HG03354 (cell line): ENCODE data around the gene AJAP1.

Experiments
- ATAC-seq: cut with Tn5 transposase; IDR thresholded peaks from one replicate; pipeline ENCODE4 v1.9.1; 2021; ENCODE audit warnings: mild to moderate bottlenecking; ENCODE audit not compliant: unreplicated experiment, poor library complexity, severe bottlenecking

Gene AJAP1

GRCh38 chr1:4755864-4756504, 101.6 kb downstream of the AJAP1 start:
- ATAC-seq = no peak

GRCh38 chr1:4756851-4757580, 102.6 kb downstream of the AJAP1 start:
- ATAC-seq = no peak

GRCh38 chr1:4759671-4760070, 105.3 kb downstream of the AJAP1 start:
- ATAC-seq = no peak

- ATAC-seq = no peak
These were observed 105.7 kb downstream of the AJAP1 start for GRCh38 chr1:4760088-4760487.

GRCh38 chr1:4761324-4761723, 106.9 kb downstream of the AJAP1 start:
- no peak for ATAC-seq

- ATAC-seq = no peak
These were observed 107.7 kb downstream of the AJAP1 start for GRCh38 chr1:4762146-4762545.

- no peak for ATAC-seq
These were observed 112.9 kb downstream of the AJAP1 start for GRCh38 chr1:4767308-4767707.

- no peak for ATAC-seq
These were observed 114.1 kb downstream of the AJAP1 start for GRCh38 chr1:4768553-4768952.

- no peak for ATAC-seq
These were observed 115.3 kb downstream of the AJAP1 start for GRCh38 chr1:4769516-4770280.

GRCh38 chr1:4770713-4771112, 116.3 kb downstream of the AJAP1 start:
- no peak for ATAC-seq

- ATAC-seq = no peak
These were observed 116.9 kb downstream of the AJAP1 start for GRCh38 chr1:4771267-4771666.

GRCh38 chr1:4771721-4772120, 117.3 kb downstream of the AJAP1 start:
- no peak for ATAC-seq

GRCh38 chr1:4772294-4773010, 118.0 kb downstream of the AJAP1 start:
- ATAC-seq = no peak

- ATAC-seq = no peak
These were observed 118.8 kb downstream of the AJAP1 start for GRCh38 chr1:4773226-4773625.

- ATAC-seq = no peak
These were observed 121.1 kb downstream of the AJAP1 start for GRCh38 chr1:4775506-4775905.

GRCh38 chr1:4778056-4778455, 123.6 kb downstream of the AJAP1 start:
- ATAC-seq = no peak

- ATAC-seq = no peak
These were observed 127.2 kb downstream of the AJAP1 start for GRCh38 chr1:4781646-4782045.

- ATAC-seq = no peak
These were observed 130.4 kb downstream of the AJAP1 start for GRCh38 chr1:4784761-4785160.

- ATAC-seq = no peak
These were observed 131.6 kb downstream of the AJAP1 start for GRCh38 chr1:4786055-4786454.

- no peak for ATAC-seq
These were observed 133.1 kb downstream of the AJAP1 start for GRCh38 chr1:4787551-4787950.
